ENCODE results near the gene SUMO3. TPM values are rescaled to one million over a fixed set of nuclear protein-coding genes. Genes with fewer than 3 reads are reported as not detected.

Gene SUMO3
- total and polyA plus RNA-seq, 2 experiments from 2014 or later: 89.8 to 95.9 TPM

DNA sequence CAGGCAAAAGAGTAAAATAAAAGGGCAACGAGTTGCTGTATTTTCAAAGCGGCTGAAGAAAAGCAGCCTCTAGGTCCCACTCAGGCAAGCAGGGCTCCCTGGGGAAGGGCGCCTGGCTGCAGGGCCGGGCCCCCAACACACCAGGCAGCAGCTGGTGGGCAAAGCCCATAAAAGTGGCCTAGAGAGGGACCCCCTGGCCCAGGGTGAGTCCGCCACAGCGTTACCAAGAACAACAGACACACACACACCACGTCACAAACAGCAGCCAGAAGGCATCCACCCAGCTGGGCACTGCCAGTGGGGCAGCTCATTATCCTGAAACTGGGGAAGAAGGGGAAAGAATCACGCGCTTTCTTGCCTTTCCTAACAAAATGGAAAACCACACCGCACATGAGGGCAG lies 4.7 kb downstream of the SUMO3 start:
- no peaks in the 10 kb centered on the region for H3K9me3 ChIP-seq (ENCODE audit: low read depth)
- no peak overlapping the region for H3K27ac ChIP-seq
- no peak overlapping the region for H3K4me3 ChIP-seq
- TF ChIP-seq, protein P1, sequence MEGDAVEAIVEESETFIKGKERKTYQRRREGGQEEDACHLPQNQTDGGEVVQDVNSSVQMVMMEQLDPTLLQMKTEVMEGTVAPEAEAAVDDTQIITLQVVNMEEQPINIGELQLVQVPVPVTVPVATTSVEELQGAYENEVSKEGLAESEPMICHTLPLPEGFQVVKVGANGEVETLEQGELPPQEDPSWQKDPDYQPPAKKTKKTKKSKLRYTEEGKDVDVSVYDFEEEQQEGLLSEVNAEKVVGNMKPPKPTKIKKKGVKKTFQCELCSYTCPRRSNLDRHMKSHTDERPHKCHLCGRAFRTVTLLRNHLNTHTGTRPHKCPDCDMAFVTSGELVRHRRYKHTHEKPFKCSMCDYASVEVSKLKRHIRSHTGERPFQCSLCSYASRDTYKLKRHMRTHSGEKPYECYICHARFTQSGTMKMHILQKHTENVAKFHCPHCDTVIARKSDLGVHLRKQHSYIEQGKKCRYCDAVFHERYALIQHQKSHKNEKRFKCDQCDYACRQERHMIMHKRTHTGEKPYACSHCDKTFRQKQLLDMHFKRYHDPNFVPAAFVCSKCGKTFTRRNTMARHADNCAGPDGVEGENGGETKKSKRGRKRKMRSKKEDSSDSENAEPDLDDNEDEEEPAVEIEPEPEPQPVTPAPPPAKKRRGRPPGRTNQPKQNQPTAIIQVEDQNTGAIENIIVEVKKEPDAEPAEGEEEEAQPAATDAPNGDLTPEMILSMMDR (IDR thresholded peaks at IDR 0.05; ENCODE audit: low read depth, low read length): no peak
- peaks cover 4% of the 10 kb centered on the region for H3K36me3 ChIP-seq
- H3K27me3 ChIP-seq: no peaks in the 10 kb centered on the region
- DNase-seq (ENCODE audit: low read depth in 1 of 2, low spot score in 1 of 2): no peak
- H3K4me1 ChIP-seq (ENCODE audit: low read depth): peaks cover 3% of the 10 kb centered on the region

DNA sequence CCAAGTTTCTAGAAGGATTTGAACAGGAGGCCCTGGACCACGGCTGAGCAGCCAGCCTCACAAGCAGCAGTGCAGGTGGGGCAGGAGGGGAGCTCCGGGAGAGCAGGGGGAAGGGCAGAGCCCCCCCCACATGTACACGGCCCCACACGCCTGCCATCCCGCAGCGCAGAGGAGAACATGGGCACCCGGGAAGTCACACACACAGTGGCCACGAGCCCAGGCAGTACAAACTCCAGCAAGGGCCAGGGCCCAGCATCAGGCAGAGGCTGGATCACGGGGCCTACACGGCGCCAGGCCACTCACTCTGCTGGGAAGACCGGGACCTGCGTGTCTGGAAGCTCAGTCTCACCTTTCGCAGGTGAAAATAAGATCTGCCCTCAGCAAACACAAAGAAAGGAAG lies 5.2 kb downstream of the SUMO3 start:
- TF ChIP-seq, protein P1 (IDR thresholded peaks at IDR 0.05; ENCODE audit: low read depth, low read length): no peak
- Histone ChIP-seq H3K36me3 (peaks cover 7% of the 10 kb centered on the region), H3K27ac (no peak overlapping the region)

DNA sequence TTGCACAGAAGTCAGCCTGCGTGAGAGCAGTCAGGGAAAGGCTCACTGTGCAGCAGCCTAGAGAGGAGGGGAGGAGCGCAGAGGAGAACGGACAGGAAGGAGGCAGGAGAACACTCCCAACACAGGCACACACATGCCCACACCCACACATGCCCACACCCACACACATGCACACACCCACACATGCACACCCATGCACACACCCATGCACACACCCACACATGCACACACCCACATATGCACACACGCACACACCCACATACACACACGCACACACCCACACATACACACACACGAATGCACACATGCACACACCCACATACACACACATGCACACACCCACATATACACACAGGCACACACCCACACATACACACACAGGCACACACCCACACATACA lies 7.1 kb downstream of the SUMO3 start:
- Histone ChIP-seq H3K4me1 (ENCODE audit: low read depth) (no peaks in the 10 kb centered on the region), H3K27ac (no peak overlapping the region), H3K27me3 (no peaks in the 10 kb centered on the region), H3K9me3 (ENCODE audit: low read depth) (no peaks in the 10 kb centered on the region), H3K36me3 (peaks cover 20% of the 10 kb centered on the region), H3K4me3 (no peak overlapping the region)
- DNase-seq (ENCODE audit: low read depth in 1 of 2, low spot score in 1 of 2): no peak
- TF ChIP-seq, protein P1 (IDR thresholded peaks at IDR 0.05; ENCODE audit: low read depth, low read length): no peak

More for the DNA sequence above, 5.2 kb downstream of the SUMO3 start:
- H3K4me1 ChIP-seq (ENCODE audit: low read depth): peaks cover 3% of the 10 kb centered on the region
- H3K27me3 ChIP-seq: no peaks in the 10 kb centered on the region
- no peak for DNase-seq (ENCODE audit: low read depth in 1 of 2, low spot score in 1 of 2)
- H3K4me3 ChIP-seq: no peak overlapping the region
- H3K9me3 ChIP-seq (ENCODE audit: low read depth): no peaks in the 10 kb centered on the region

DNA sequence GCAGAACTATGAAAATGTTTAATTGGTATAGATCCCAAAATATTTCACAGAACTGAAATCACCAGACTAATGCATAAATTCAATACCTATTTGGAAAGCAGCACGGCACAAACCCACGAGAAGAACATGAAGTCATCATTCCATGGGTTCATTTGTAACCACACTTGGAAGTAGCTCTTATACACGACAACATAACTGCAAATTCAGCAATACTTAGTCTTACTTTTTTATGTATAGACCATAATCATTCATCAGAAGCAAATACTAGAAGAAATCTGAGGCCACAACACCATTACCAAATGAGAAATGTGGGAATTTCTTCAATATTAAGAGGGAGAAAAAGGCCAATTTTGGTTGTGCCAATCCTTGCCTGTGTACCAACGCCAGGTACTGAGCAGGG lies 12.0 kb downstream of the SUMO3 start:
- H3K36me3 ChIP-seq: peaks cover 20% of the 10 kb centered on the region
- no peak for DNase-seq (ENCODE audit: low read depth in 1 of 2, low spot score in 1 of 2)
- no peaks in the 10 kb centered on the region for H3K27me3 ChIP-seq
- H3K27ac ChIP-seq: no peak overlapping the region
- H3K4me3 ChIP-seq: no peak overlapping the region
- peaks cover 15% of the 10 kb centered on the region for H3K4me1 ChIP-seq (ENCODE audit: low read depth)
- TF ChIP-seq, protein P1 (IDR thresholded peaks at IDR 0.05; ENCODE audit: low read depth, low read length): no peak
- no peaks in the 10 kb centered on the region for H3K9me3 ChIP-seq (ENCODE audit: low read depth)

DNA sequence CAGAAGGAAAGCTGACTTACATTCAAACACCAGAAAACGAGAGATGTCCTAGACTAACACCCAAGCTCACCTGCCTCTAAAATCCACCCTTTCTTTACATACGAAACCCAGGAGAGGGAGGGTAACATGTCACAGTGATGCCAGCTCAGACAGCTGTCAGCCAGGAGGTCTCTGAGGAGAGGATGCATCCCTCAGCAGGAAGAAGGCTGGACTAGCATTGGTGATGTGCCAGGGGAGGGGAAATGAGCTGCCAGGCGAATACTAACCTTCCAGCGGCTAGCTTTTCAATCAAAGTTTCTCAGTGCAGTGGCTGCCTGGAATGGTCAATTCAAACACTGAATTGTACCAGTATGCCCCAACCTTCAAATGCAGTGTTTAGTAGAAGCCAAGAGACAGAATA lies 12.6 kb downstream of the SUMO3 start:
- no peaks in the 10 kb centered on the region for H3K27me3 ChIP-seq
- no peak overlapping the region for H3K4me3 ChIP-seq
- H3K4me1 ChIP-seq (ENCODE audit: low read depth): peaks cover 21% of the 10 kb centered on the region
- no peak overlapping the region for H3K27ac ChIP-seq
- TF ChIP-seq, protein P1 (IDR thresholded peaks at IDR 0.05; ENCODE audit: low read depth, low read length): no peak
- peaks cover 20% of the 10 kb centered on the region for H3K36me3 ChIP-seq
- no peak for DNase-seq (ENCODE audit: low read depth in 1 of 2, low spot score in 1 of 2)
- no peaks in the 10 kb centered on the region for H3K9me3 ChIP-seq (ENCODE audit: low read depth)

DNA sequence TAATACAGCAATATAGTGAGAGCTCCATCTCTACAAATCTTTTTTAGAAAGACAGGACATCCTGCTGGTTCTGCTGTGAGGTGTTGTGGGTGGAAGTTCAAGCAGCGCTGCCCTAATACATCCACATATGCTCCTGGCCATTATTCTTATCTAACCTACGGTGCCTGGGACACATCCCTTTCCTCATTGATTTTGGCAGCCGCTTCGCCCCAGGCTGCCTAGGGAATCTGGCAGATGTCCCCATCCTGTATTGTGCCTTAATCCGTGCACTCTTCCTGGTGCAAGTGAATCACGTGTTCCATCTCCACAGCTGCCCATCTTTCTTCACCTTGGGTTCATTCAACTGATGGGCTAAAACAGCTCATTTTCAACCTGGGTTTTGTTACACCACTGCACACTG lies 13.1 kb downstream of the SUMO3 start:
- DNase-seq (ENCODE audit: low read depth in 1 of 2, low spot score in 1 of 2): no peak
- H3K36me3 ChIP-seq: peaks cover 20% of the 10 kb centered on the region
- peaks cover 25% of the 10 kb centered on the region for H3K4me1 ChIP-seq (ENCODE audit: low read depth)
- no peaks in the 10 kb centered on the region for H3K9me3 ChIP-seq (ENCODE audit: low read depth)
- no peak overlapping the region for H3K27ac ChIP-seq
- H3K27me3 ChIP-seq: no peaks in the 10 kb centered on the region
- TF ChIP-seq, protein P1 (IDR thresholded peaks at IDR 0.05; ENCODE audit: low read depth, low read length): no peak
- no peak overlapping the region for H3K4me3 ChIP-seq
